Vagina (tissue), 2 donors: ENCODE data around the gene NEUROG2. TPM values are rescaled to one million over a fixed set of nuclear protein-coding genes. Genes with fewer than 3 reads are reported as not detected.
"Not testable (repeated sequence)": the region's sequence is repeated elsewhere in the genome, so short reads cannot be mapped to it uniquely, and the experiment has no call there.

Experiments
- DNase-seq, 2 donors: peaks; one replicate each; pipeline ENCODE4 v3.0.0-alpha.2; 2017; ENCODE audit errors: extremely low spot score in 2 of 2
- H3K27ac ChIP-seq: fragments of 200-600 bp; sonication (generic); one replicate; pipeline ENCODE4 v1.5.1; 2019
- H3K27me3 ChIP-seq: fragments of 200-600 bp; sonication (generic); one replicate; pipeline ENCODE4 v1.5.1; 2019
- H3K36me3 ChIP-seq, 2 donors: fragments of 200-600 bp; sonication (generic); one replicate each; pipeline ENCODE4 v1.5.1; 2017 to 2019
- H3K4me1 ChIP-seq: fragments of 200-600 bp; sonication (generic); one replicate; pipeline ENCODE4 v1.5.1; 2019
- H3K4me3 ChIP-seq, 2 donors: fragments of 200-600 bp; sonication (generic); 1 replicate in 1 of 2; 2 replicates in 1 of 2; pipeline ENCODE4 v1.5.1; 2016 to 2019
- H3K9me3 ChIP-seq: fragments of 200-600 bp; sonication (generic); one replicate; pipeline ENCODE4 v1.5.1; 2019
- POLR2A ChIP-seq, 2 donors: fragments of 450-650 bp; IDR thresholded peaks; one replicate each; pipeline ENCODE4 v1.6.1; 2017; ENCODE audit warnings: antibody characterized with exemption in 2 of 2, mild to moderate bottlenecking in 2 of 2, moderate library complexity in 2 of 2
- POLR2AphosphoS5 ChIP-seq, 2 donors: sonication (generic); formaldehyde crosslinking; IDR thresholded peaks; one replicate each; pipeline ENCODE4 v1.9.0; 2017; ENCODE audit warnings: antibody characterized with exemption in 2 of 2, mild to moderate bottlenecking in 2 of 2, low read depth in 1 of 2; ENCODE audit not compliant: insufficient read depth in 1 of 2
- intact Hi-C: fragments of 100-400 bp; cut with DNase I; formaldehyde crosslinking; loops from one replicate; pipeline ENCODE4 v1.15.1; 2023
- total RNA-seq: library from RNA; depleted of rRNA; stranded (reverse); fragments of >200 nt; gene quantifications from one replicate; pipeline ENCODE4 v1.2.3, GENCODE V29; 2016
- TF ChIP-seq, protein P1 (sequence below), 3 experiments: fragments of 450-650 bp in 2 of 3; fragments of 200-600 bp in 1 of 3; sonication (generic) in 1 of 3; IDR thresholded peaks; one replicate each; pipeline ENCODE4 v1.5.1; 2017 to 2019; ENCODE audit warnings: antibody characterized with exemption in 3 of 3, mild to moderate bottlenecking in 2 of 3, moderate library complexity in 2 of 3

Gene NEUROG2
- total RNA-seq, 1 donor from 2014 or later = not detected

DNA sequence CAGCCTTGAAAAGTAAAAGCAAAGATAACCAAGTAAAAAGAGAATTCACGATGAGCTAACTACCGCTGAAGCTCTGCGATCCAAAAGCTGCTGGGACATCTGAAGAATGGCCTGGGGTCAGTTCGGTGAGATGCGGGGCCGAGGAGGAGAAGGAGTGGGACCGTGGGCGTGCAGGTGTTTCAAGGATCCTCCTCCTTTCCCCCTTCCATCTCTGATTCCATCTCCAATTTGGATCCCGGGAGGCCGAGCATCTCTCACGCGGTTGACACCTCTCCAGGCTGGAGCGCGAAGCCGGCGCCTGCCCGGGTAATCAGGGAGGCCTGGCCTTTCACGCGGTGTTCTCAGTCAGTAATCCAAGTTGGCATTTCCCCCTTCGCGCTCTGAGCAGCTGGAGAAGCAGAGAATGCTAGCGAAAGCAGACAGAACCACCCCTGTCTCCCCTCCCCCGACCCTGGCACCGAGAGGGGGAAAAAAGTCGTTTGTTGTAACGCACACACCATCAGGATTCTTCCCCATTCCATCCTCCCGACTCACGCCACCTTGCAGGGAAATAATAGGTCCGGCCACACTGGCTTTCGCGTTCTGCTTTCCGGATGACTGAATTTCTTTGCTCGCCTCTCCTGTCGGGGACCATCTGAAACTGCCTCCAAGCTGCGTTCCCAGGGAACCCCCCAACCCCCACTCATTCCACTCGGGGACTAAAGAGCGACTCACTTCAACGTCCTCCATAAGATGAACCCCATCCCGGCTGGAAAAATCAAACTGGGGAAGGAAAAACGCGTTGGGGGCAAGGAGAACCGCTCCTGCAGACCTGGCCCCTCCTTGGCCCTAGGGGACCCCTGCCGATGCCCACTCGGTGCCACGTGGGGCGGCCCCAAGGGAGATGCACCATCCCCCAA is 6.5 kb downstream of the NEUROG2 start:
- H3K27ac ChIP-seq = no peak overlapping the region
- intact Hi-C loops = no loop called here
- no peak for DNase-seq
- H3K27me3 ChIP-seq = peaks cover 12% of the 10 kb centered on the region
- H3K4me3 ChIP-seq = peak overlapping the region in 1 of 2 donors; percentile 33
- no peak for TF ChIP-seq POLR2AphosphoS5 (IDR thresholded peaks at IDR 0.05; ENCODE audit: insufficient read depth in 1 of 2, low read depth in 1 of 2)
- TF ChIP-seq, protein P1, sequence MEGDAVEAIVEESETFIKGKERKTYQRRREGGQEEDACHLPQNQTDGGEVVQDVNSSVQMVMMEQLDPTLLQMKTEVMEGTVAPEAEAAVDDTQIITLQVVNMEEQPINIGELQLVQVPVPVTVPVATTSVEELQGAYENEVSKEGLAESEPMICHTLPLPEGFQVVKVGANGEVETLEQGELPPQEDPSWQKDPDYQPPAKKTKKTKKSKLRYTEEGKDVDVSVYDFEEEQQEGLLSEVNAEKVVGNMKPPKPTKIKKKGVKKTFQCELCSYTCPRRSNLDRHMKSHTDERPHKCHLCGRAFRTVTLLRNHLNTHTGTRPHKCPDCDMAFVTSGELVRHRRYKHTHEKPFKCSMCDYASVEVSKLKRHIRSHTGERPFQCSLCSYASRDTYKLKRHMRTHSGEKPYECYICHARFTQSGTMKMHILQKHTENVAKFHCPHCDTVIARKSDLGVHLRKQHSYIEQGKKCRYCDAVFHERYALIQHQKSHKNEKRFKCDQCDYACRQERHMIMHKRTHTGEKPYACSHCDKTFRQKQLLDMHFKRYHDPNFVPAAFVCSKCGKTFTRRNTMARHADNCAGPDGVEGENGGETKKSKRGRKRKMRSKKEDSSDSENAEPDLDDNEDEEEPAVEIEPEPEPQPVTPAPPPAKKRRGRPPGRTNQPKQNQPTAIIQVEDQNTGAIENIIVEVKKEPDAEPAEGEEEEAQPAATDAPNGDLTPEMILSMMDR (IDR thresholded peaks at IDR 0.05) = no peak
- no peak for TF ChIP-seq POLR2A (IDR thresholded peaks at IDR 0.05)
- no peaks in the 10 kb centered on the region for H3K9me3 ChIP-seq
- H3K36me3 ChIP-seq = no peaks in the 10 kb centered on the region
- peaks cover 27% of the 10 kb centered on the region for H3K4me1 ChIP-seq

- intact Hi-C loops = no loop called here
- Histone ChIP-seq H3K9me3 (no peaks in the 10 kb centered on the region), H3K4me3 (no peak overlapping the region), H3K4me1 (peaks cover 24% of the 10 kb centered on the region), H3K36me3 (no peaks in the 10 kb centered on the region), H3K27me3 (peaks cover 10% of the 10 kb centered on the region), H3K27ac (no peak overlapping the region)
- DNase-seq = no peak
- TF ChIP-seq, protein P1 (IDR thresholded peaks at IDR 0.05) = no peak
- no peak for TF ChIP-seq POLR2A (IDR thresholded peaks at IDR 0.05)
- TF ChIP-seq POLR2AphosphoS5 (IDR thresholded peaks at IDR 0.05; ENCODE audit: insufficient read depth in 1 of 2, low read depth in 1 of 2) = no peak
These were observed 7.6 kb downstream of the NEUROG2 start for GRCh38 chr4:112508356-112508755.

DNA sequence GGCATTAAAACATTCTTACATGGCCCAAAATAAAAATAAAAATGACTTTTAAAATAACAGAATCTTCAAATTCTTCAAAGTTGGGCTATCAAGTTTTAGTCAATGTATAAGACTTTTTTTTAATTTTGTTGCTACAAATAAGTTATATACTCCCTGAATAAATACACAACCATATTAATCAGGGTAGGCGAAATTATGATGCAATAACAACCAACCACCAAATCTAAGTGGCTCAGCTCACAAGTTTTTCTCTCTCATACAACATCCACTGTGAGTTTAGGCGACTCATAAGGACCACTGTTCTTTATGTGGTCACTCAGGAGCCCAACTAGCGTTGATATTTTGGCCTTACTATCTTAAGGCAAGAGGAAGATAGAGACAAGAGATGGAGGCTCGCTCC is 11.2 kb downstream of the NEUROG2 start:
- H3K27ac ChIP-seq = no peak overlapping the region
- no peaks in the 10 kb centered on the region for H3K9me3 ChIP-seq
- DNase-seq = no peak
- H3K36me3 ChIP-seq = no peaks in the 10 kb centered on the region
- H3K4me3 ChIP-seq = no peak overlapping the region
- H3K27me3 ChIP-seq = peaks cover 8% of the 10 kb centered on the region
- intact Hi-C loops = no loop called here
- peaks cover 10% of the 10 kb centered on the region for H3K4me1 ChIP-seq
- no peak for TF ChIP-seq POLR2A (IDR thresholded peaks at IDR 0.05)

GRCh38 chr4:112502871-112503270 is 13.1 kb downstream of the NEUROG2 start:
- intact Hi-C loops = no loop called here
- TF ChIP-seq POLR2A (IDR thresholded peaks at IDR 0.05) (no peak), POLR2AphosphoS5 (IDR thresholded peaks at IDR 0.05; ENCODE audit: insufficient read depth in 1 of 2, low read depth in 1 of 2) (no peak)
- TF ChIP-seq, protein P1 (IDR thresholded peaks at IDR 0.05) = no peak
- H3K9me3 ChIP-seq = no peaks in the 10 kb centered on the region
- H3K4me1 ChIP-seq = no peaks in the 10 kb centered on the region
- H3K27ac ChIP-seq = no peak overlapping the region
- no peak overlapping the region for H3K4me3 ChIP-seq
- H3K36me3 ChIP-seq = no peaks in the 10 kb centered on the region
- no peak for DNase-seq
- no peaks in the 10 kb centered on the region for H3K27me3 ChIP-seq

DNA sequence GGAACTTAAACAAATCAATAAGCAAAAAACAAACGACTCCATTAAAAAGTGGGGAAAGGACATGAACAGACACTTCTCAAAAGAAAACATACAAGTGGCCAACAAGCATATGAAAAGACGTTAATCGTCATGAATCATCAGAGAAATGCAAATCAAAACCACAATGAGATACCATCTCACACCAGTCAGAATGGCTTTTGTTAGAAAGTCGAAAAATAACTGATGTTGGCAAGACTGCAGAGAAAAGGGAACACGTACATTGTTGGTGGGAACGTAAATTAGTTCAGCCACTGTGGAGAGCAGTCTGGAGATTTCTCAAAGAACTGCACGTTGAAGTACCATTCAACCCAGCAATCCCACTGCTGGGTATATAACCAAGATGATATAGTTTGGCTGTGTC is 23.7 kb downstream of the NEUROG2 start:
- H3K36me3 ChIP-seq = no peaks in the 10 kb centered on the region
- no peak overlapping the region for H3K4me3 ChIP-seq
- no peak overlapping the region for H3K27ac ChIP-seq
- H3K27me3 ChIP-seq = no peaks in the 10 kb centered on the region
- H3K4me1 ChIP-seq = no peaks in the 10 kb centered on the region
- TF ChIP-seq, protein P1 (IDR thresholded peaks at IDR 0.05) = no peak
- TF ChIP-seq POLR2AphosphoS5 (IDR thresholded peaks at IDR 0.05; ENCODE audit: insufficient read depth in 1 of 2, low read depth in 1 of 2) = no peak
- TF ChIP-seq POLR2A (IDR thresholded peaks at IDR 0.05) = no peak
- DNase-seq = no peak
- H3K9me3 ChIP-seq = no peaks in the 10 kb centered on the region
- intact Hi-C loops = no loop called here

- intact Hi-C loops, DNase-seq, H3K27ac ChIP-seq, H3K36me3 ChIP-seq, H3K4me1 ChIP-seq, H3K9me3 ChIP-seq, H3K4me3 ChIP-seq, H3K27me3 ChIP-seq: not testable (repeated sequence)
These were observed 25.2 kb downstream of the NEUROG2 start for GRCh38 chr4:112490808-112491207.
